Tibial artery (tissue), 4 donors: ENCODE results near the gene C10orf62.
"Not testable (repeated sequence)": the region's sequence is repeated elsewhere in the genome, so short reads cannot be mapped to it uniquely, and the experiment has no call there.

Experiments
- DNase-seq, 2 donors: peaks; one replicate each; pipeline ENCODE4 v3.0.0-alpha.2; 2019
- H3K27ac ChIP-seq, 2 donors: fragments of 200-600 bp; sonication (generic) in 1 of 2; 1 replicate in 1 of 2; 2 replicates in 1 of 2; pipeline ENCODE4 v1.5.1; 2018 to 2019; ENCODE audit warnings: mild to moderate bottlenecking in 1 of 2
- H3K27me3 ChIP-seq, 2 donors: fragments of 200-600 bp; sonication (generic) in 1 of 2; one replicate each; pipeline versions ENCODE4 v1.5.1 to v1.6.0; 2016 to 2019
- H3K36me3 ChIP-seq, 3 donors: fragments of 200-600 bp; sonication (generic) in 2 of 3; one replicate each; pipeline ENCODE4 v1.5.1; 2016 to 2019; ENCODE audit warnings: mild to moderate bottlenecking in 2 of 3
- H3K4me1 ChIP-seq, 4 donors: fragments of 200-600 bp; sonication (generic) in 2 of 4; 1 replicate in 3 of 4; 2 replicates in 1 of 4; pipeline ENCODE4 v1.5.1; 2016 to 2019
- H3K4me3 ChIP-seq, 2 donors: fragments of 200-600 bp; sonication (generic) in 1 of 2; 1 replicate in 1 of 2; 2 replicates in 1 of 2; pipeline ENCODE4 v1.5.1; 2018 to 2019; ENCODE audit warnings: mild to moderate bottlenecking in 2 of 2
- H3K9me3 ChIP-seq, 3 donors: fragments of 200-600 bp; sonication (generic) in 1 of 3; one replicate each; pipeline ENCODE4 v1.5.1; 2016 to 2019
- intact Hi-C: fragments of 100-400 bp; cut with DNase I; formaldehyde crosslinking; loops from one replicate; pipeline ENCODE4 v1.15.0; 2023; ENCODE audit warnings: low total_unique reads
- TF ChIP-seq, protein P1 (sequence below), 2 experiments: fragments of 200-600 bp in 1 of 2; fragments of 450-650 bp in 1 of 2; IDR thresholded peaks; one replicate each; pipeline ENCODE4 v1.5.1; 2017 to 2019; ENCODE audit warnings: antibody characterized with exemption in 2 of 2, mild to moderate bottlenecking in 1 of 2, moderate library complexity in 1 of 2

The C10orf62 gene

DNA sequence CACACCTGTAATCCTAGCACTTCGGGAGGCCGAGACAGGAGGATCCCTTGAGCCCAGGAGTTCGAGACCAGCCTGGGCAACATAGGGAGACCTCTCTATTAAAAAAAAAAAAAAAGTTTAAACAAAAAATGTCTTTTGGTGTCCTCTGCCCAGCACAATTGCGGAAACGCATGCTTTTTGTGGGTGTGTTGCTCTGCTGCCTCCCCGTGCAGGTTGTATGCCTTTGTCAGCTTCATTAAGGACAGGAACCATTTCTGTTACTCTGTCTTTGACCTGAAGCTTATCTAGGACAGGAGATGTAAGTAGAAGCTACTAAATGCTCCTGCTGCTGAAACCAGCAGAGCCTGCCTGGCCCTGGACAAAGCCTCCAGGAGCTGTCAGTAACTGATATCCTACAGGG, 38.2 kb upstream of the C10orf62 start:
- Histone ChIP-seq H3K9me3 (no peaks in the 10 kb centered on the region), H3K27ac (no peak overlapping the region), H3K4me1 (peaks cover 0 to 33% (median 7%) of the 10 kb centered on the region in 4 donors), H3K27me3 (no peaks in the 10 kb centered on the region), H3K36me3 (no peaks in the 10 kb centered on the region), H3K4me3 (no peak overlapping the region)
- no peak for DNase-seq
- intact Hi-C loops: loop anchor here (5.0 kb wide), 2 partner anchors 49 to 89 kb away; no protein-coding TSS in a partner anchor
- TF ChIP-seq, protein P1, sequence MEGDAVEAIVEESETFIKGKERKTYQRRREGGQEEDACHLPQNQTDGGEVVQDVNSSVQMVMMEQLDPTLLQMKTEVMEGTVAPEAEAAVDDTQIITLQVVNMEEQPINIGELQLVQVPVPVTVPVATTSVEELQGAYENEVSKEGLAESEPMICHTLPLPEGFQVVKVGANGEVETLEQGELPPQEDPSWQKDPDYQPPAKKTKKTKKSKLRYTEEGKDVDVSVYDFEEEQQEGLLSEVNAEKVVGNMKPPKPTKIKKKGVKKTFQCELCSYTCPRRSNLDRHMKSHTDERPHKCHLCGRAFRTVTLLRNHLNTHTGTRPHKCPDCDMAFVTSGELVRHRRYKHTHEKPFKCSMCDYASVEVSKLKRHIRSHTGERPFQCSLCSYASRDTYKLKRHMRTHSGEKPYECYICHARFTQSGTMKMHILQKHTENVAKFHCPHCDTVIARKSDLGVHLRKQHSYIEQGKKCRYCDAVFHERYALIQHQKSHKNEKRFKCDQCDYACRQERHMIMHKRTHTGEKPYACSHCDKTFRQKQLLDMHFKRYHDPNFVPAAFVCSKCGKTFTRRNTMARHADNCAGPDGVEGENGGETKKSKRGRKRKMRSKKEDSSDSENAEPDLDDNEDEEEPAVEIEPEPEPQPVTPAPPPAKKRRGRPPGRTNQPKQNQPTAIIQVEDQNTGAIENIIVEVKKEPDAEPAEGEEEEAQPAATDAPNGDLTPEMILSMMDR (IDR thresholded peaks at IDR 0.05): no peak

DNA sequence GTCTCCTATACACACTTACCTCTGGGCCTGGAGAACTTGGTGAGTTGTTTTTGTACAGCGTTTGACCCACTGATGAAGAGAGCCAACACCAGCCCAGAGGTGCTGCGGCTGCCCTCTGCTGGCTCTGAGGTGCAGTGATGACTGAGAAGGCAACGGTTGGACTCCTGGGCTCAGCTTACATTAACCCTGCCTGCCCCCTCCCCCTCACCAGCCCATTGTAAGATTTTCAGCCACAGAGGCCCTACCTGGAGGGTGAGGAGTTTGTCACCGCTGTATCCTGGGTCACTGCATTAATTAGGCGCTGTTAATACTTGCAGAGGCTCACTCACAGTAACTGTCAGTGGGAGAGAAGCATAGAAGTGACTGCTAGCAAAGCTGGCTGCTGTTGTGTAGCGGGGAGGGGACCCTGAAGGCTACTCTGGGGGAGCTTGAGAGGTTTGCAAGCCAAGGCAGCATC, 35.9 kb upstream of the C10orf62 start:
- intact Hi-C loops: loop anchor here (5.0 kb wide), 2 partner anchors 51 to 91 kb away; no protein-coding TSS in a partner anchor
- no peaks in the 10 kb centered on the region for H3K9me3 ChIP-seq
- DNase-seq: peak; percentile 74 to 82
- no peaks in the 10 kb centered on the region for H3K27me3 ChIP-seq
- no peak overlapping the region for H3K4me3 ChIP-seq
- no peaks in the 10 kb centered on the region for H3K36me3 ChIP-seq
- peaks cover 0 to 25% (median 7%) of the 10 kb centered on the region in 4 donors for H3K4me1 ChIP-seq
- no peak overlapping the region for H3K27ac ChIP-seq
- TF ChIP-seq, protein P1 (IDR thresholded peaks at IDR 0.05): peak; percentile 88

DNA sequence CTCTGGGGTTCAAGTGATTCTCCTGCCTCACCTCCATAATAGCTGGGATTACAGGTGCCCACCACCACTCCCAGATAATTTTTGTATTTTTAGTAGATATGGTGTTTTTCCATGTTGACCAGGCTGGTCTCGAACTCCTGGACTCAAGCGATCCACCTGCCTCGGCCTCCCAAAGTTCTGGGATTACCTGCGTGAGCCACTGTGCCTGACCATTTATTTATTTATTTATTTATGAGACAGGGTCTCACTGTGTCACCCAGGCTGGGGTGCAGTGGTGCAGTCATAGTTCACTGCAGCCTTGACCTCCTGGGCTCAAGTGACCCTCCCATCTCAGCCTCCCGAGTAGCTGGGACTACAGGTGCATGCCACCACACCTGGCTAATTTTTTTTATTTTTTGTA, 35.2 kb upstream of the C10orf62 start:
- H3K27me3 ChIP-seq, H3K4me3 ChIP-seq, H3K36me3 ChIP-seq, DNase-seq, H3K9me3 ChIP-seq, H3K27ac ChIP-seq: not testable (repeated sequence)
- peaks cover 0 to 21% (median 5%) of the 10 kb centered on the region in 4 donors for H3K4me1 ChIP-seq
- intact Hi-C loops: loop anchor here (5.0 kb wide), 2 partner anchors 52 to 92 kb away; no protein-coding TSS in a partner anchor

DNA sequence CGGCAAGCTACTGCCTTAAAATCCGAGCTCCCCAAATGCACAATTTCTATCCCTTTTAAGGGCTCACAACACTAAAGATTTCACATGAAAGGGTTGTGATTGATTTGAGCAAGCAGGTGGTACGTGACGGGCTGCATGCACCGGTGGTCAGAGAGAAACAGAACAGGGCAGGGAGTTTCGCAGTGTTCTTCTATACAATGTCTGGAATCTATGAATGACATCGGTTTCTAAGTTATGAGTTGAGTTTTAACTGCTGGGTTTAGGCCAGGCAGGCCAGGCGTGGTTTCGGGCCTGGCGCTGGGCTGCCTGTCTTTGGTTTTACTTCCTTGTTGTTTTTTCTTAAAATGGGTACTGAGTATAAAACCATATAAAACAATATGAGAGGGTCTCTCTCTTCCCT, 34.0 kb upstream of the C10orf62 start:
- H3K27ac ChIP-seq, DNase-seq: not testable (repeated sequence)

DNA sequence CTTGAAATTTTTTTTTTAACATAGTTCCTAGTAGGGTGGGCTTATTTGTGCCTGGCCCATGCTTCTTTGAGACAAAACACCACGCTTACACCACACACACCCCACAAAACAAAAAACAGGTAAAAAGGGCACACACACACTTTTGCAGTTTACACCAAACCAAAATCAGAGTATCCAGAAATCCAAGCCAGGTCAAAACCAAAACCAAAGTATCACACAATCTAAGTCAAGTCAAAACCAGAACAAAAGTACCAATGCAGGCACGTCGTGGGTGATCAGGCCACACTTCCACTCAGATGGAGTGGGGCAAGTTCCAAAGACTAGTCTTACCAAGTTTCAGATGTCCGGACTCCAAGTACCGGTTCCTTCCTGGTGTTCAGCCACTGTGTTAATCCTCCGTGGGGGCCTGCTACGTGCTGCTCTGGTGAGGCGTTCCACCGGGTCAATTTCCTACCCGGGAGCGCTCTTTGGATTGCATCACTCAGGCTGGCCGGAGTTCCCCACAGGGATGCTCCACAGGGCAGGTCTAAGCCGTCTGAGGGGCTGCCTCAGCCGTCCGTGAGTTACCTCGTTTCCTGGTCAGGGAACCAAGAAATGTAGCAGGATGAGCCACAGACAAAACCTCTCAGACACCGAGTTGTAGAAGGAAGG, 28.7 kb upstream of the C10orf62 start:
- H3K9me3 ChIP-seq, H3K27ac ChIP-seq, H3K36me3 ChIP-seq, H3K27me3 ChIP-seq, H3K4me1 ChIP-seq, intact Hi-C loops: not testable (repeated sequence)
- peak; percentile 54 to 80 for DNase-seq
- peak overlapping the region in 1 of 2 donors; percentile 8 for H3K4me3 ChIP-seq

More for the DNA sequence above, 34.0 kb upstream of the C10orf62 start:
- H3K36me3 ChIP-seq, H3K27me3 ChIP-seq, H3K4me1 ChIP-seq, H3K9me3 ChIP-seq, H3K4me3 ChIP-seq, intact Hi-C loops: not testable (repeated sequence)

DNA sequence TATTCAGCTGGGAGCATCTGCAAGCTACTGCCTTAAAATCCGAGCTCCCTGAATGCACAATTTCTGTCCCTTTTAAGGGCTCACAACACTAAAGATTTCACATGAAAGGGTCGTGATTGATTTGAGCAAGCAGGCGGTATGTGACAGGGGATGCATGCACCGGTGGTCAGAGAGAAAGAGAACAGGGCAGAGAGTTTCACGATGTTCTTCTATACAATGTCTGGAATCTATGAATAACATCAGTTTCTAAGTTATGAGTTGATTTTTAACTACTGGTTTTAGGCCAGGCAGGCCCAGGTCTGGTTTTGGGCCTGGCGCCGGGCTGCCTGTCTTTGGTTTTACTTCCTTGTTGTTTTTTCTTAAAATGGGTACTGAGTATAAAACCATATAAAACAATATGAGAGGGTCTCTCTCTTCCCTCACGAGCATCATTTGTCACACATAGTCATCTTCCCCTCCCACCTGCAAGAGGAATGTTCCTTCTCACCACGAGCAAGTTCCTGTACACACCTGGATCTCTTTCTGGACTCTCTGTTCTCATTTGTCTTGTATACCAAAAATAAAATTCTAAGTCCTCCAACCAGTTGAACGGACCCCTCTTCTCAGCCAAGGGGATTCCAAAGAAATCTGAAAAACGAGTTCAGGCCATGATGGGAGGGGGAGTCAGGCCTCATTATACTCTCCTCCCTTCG, 28.0 kb upstream of the C10orf62 start:
- intact Hi-C loops: not testable (repeated sequence)

DNA sequence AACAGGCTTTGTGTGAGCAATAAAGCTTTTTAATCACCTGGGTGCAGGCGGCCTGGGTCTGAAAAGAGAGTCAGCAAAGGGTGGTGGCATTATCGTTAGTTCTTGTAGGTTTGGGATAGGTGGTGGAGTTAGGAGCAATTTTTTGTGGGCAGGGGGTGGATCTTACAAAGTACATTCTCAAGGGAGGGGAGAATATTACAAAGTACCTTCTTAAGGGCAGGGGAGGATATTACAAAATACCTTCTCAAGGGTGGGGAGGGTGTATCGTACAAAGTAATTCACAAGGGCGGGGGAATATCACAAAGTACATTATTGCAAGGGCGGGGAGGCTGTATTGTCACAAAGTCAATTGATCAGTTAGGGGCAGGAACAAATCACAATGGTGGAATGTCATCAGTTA, 27.2 kb upstream of the C10orf62 start:
- H3K36me3 ChIP-seq, H3K27me3 ChIP-seq, H3K27ac ChIP-seq, intact Hi-C loops, H3K9me3 ChIP-seq, H3K4me3 ChIP-seq, H3K4me1 ChIP-seq, DNase-seq: not testable (repeated sequence)

More for the DNA sequence above, 28.0 kb upstream of the C10orf62 start:
- H3K4me3 ChIP-seq, H3K27me3 ChIP-seq, H3K9me3 ChIP-seq, H3K36me3 ChIP-seq, H3K27ac ChIP-seq, DNase-seq, H3K4me1 ChIP-seq: not testable (repeated sequence)

DNA sequence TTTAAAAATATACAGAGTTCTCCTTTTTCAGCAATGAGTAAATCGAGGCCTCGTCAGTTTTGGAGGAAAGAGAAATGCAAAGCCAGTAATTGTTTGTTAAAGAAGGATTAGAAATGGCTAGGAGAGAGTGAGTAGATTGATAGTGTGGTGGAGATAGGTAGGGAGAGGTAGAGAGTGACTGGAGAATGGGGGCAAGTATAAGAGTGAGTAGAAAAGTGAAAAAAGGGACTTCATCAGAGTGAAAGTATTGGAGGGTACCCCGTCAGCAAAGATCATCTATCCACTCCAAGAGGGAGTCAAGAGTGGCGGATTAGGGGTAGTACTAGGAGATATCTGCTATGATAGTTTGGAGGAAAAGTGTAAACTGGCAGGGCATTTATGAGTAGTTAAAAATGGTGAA, 26.2 kb upstream of the C10orf62 start:
- Histone ChIP-seq H3K27ac (no peak overlapping the region), H3K27me3 (no peaks in the 10 kb centered on the region), H3K4me3 (no peak overlapping the region), H3K9me3 (no peaks in the 10 kb centered on the region), H3K4me1 (peaks cover 0 to 4% (median 0%) of the 10 kb centered on the region in 4 donors), H3K36me3 (peaks cover 0 to 6% (median 6%) of the 10 kb centered on the region in 3 donors)
- intact Hi-C loops: no loop called here
- TF ChIP-seq, protein P1 (IDR thresholded peaks at IDR 0.05): no peak
- DNase-seq: no peak
